Measurements from ENCODE around the gene GABRB3.

The GABRB3 gene

DNA sequence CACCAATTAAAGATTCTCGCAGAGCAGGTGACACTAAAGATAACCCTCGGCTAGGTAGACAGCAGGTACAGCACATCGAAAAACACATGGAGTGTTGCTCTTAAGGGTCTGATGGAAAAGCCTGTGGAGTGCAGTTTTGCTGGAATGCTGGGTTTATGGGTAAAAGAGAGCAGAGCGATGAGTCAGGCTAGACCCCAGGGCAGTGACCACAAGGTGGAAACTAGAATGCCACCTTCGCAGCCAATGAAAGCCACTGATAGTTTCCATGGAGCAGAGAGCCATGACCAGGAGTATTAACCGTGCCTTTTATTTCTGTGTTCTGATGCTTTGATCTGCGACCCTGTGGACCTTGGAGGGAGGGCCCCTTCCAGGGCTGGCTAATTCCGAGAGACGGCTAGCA lies 149.8 kb downstream of the GABRB3 start:
- DNase-seq = no peak

- no peak for DNase-seq
Measured at GRCh38 chr15:26621816-26622215, 151.1 kb downstream of the GABRB3 start.

GRCh38 chr15:26620528-26621458 lies 152.1 kb downstream of the GABRB3 start:
- no peak for DNase-seq

DNA sequence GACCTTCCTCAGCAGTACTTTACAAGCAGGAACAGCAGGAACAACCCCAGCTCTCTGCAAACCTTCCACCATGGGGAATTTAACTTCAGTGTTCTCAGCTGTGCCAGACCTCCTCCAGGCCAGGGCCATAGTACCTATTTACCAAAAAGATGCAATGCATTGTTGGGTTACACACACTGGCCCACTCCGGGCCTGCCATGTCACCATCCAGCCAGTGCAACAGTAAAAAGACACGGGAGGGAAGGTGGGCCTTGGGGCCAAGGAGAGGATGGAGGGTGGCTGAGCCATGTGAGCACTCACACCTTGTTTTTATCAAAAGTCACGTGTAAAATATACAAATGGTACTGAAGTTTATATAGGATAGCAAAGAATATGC lies 157.0 kb downstream of the GABRB3 start:
- DNase-seq = no peak

DNA sequence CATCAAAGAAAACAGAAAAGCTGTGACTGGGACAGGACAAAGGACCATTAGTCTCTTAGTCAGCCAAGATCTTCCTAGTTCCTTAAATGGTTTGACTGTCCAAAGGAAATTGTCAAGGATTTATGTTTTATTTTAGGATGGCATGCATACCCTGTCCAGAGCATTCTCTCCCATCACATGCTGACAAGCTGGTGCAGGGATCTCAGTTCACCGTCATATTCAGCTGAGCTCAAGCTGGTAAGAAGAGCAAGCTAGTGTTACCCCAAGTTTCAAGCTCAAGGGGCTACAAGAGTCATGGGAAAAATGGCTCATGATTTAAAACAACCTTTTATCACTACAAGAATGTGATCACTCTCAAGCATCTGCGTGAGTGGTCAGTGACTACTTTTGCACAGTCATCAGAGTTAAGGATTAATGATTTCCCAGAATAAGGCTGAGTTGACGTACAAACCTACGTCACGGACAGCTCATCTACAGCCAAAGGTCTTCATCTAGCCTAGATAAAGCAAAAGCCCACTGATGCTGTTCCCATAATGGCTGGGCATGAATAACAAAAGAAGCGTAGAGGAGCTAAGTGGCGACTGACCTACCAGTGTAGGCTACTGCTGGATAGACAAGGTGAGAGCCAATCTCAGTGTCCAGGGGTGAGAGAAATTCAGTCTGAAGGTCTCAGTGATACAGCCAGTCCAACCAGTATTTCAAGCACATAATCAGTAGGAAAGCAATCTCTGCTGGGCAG lies 157.5 kb downstream of the GABRB3 start:
- DNase-seq = no peak

- DNase-seq = no peak
Measured at GRCh38 chr15:26614734-26615133, 158.1 kb downstream of the GABRB3 start.

DNA sequence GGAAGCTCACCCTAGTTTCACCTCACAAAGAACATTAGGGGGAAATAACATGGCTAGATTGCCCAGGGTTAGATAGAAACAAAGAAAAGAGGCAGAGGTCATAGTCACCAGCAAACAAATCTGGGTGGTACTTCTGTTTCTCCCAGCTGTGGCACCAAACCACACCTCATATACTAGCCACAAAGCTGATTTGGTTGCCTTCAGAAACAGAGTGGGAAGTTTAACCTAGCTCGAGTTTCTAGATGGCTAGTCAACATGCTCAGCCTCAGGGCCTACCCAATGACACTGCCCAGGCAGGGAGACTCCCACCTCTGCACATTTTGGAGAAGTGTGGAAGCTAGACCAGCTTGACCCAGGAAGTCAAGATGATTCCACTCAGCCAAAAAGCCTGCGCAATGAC lies 174.2 kb downstream of the GABRB3 start:
- no peak for DNase-seq

DNA sequence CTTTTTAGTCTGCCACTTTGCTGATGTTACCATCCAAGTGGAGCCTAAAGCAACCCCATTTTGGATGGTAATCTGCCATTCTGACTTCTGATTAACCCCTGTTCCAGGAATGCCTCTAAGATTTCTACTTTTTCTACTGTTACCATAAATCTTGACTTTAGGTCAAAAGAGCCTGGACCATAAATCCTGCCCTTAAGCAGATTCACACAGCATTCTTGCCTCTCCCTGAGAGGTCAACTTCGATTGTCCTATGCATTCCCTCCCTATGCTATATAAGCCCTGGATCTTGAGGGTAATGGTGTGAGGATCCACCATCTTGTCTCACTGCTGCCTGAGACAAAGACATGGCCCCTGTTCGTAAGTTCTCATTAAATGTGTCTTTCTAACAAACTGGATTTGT lies 177.3 kb downstream of the GABRB3 start:
- no peak for DNase-seq

DNA sequence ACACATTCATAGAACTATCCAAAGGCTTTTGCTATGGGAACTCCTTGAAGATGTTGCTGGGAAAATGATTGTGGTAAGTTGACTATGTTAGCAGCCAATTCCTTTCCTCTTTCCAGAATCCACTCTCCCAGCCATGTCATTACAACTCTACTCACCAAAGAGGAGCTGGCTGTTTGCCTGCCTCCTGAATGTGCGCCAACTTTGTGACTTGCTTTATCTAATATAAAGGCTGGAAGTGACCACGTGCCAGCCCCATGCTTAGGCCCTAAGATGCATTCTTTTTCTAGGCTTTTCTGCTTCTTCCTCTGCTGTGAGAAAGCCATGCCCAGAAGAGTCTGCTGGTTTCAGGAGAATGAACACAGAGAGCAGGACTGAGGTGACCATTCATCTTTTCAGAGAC lies 182.2 kb downstream of the GABRB3 start:
- no peak for DNase-seq

DNA sequence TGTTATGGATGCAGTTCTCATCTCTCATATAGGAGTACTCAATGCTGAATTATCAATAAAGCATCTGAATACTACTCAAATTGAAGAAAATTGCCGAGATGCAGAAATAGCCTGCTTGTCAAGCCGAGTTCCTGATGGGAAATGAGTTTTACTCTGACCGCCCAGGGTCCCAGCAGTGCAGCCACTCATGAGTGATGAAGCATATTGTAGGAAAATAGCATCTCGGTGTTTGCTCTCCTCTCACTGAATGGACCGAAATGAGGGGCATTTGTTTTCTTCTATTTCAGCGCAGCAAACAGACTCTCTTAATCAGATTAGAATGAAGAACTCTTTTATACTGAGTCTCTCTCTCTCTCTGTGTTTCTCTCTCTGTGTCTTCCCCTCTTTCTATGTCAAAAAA lies 190.0 kb downstream of the GABRB3 start:
- no peak for DNase-seq

- DNase-seq = no peak
Measured at GRCh38 chr15:26580943-26581342, 191.9 kb downstream of the GABRB3 start.

- DNase-seq = no peak
Measured at GRCh38 chr15:26572602-26573350, 200.1 kb downstream of the GABRB3 start.

GRCh38 chr15:26571346-26571745 lies 201.5 kb downstream of the GABRB3 start:
- no peak for DNase-seq

GRCh38 chr15:26565542-26565941 lies 207.3 kb downstream of the GABRB3 start:
- no peak for DNase-seq

DNA sequence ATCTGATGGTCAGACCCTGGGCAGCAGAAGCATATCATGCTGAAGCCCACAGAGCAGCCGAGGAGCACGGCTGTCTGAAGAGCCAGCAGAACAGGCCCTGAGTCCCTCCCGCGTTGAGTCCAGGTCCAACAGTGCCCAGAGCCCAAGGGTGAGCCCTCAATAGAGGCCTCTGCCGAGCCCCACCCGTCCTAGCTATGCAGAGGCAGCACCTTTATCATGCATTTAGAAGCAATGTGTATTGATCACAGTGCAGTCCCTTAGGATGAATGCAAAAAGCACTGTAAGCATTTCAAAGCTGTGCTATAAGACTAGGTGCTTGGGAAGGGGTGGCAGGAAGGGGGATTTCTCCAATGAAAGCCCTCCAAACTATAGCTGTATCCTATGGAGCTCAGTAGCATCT lies 208.5 kb downstream of the GABRB3 start:
- no peak for DNase-seq

DNA sequence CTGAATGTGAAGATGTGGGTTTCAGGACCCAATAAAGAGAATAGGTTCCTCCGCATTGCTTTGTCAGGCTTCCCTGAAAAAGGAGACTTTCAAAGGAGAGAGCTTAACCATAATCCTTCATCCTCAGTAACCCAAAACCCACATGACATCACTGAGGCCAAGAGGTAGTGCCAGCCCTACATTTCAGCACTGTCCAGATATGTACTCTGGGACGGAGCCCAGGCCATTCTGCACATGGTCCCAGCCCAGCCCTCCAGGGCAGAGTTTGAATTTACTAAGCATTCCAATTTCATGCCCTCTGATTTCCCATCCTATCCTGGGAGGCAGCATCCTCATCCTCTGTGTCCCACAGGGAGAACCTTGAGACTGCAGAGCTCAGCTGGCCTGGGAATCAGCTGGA lies 210.5 kb downstream of the GABRB3 start:
- no peak for DNase-seq

DNA sequence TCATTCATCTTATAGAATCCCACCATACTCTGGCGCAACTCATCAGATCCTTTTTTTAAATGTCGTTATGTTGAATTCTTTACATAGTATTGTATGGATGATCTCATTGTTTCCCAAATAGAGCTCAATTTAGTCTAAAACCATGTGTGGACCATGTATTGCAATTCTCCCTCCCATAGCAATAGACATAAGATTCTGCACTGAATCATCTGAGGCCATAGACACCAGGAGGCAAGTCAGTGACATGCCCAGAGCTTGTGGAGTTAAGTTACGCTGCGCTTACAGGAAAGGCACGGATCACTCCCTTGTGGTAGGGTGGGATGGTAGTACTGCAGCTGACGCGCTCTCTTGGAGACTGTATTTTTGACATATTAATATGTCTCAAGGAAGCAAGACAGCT lies 211.0 kb downstream of the GABRB3 start:
- no peak for DNase-seq

DNA sequence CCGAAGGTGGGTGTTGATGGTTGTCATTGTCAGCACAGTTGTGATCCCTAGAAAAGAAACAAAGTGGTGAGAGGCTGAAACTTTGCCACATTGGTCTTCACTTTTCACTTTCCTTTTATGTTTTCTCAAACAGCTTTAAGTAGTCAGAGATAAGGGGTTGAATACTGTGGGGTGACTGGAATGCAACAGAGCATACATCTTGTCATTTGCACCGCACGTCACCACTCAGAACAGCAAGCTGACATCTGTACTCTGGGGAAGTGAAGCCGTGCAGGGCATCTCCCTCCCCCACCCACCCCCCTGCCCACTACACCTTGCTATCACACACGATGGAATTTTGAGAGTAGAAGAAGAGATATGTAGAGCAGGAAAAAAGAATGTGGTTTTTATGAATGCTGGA lies 211.7 kb downstream of the GABRB3 start:
- DNase-seq = no peak

GRCh38 chr15:26555898-26556297 lies 217.0 kb downstream of the GABRB3 start:
- no peak for DNase-seq

DNA sequence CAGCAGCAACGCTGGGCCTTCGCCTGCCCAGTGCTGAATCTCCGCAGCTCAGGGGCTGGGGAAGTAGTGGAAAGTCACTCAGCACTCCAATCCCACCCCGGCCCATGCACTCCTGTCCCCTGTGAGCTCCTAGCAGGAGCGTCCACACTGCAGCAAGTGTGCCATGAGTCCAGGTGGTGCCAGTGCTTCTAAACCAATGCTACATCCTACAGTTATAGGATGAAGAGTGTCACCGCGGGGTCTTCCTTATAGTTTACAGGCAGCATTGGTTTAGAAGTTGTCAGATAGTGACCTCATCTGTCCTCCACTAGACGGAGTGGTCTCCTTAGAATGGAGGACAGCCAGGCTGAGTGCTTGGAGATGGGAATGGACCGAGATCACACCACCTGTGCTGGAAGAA lies 221.4 kb downstream of the GABRB3 start:
- no peak for DNase-seq

DNA sequence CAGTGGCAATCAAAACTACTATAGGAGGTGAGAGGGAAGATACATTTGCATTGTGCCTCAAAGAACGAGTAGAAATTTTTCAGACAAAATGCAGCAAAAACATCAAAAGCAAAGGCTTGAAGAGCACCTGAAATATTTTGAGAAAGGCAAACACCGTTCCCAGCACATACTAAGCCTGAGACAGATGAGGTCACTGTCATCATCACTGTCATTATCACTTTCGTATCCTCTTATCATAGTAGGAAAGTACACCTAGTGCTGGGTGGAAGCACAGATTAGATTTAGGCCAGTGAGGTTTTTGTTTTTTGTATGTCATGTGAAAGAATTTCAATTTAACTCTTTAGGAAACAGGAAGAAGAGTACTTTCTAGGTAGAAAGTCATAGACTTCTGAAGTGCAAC lies 222.0 kb downstream of the GABRB3 start:
- DNase-seq = no peak

- no peak for DNase-seq
Measured at GRCh38 chr15:26537663-26538062, 235.2 kb downstream of the GABRB3 start.

DNA sequence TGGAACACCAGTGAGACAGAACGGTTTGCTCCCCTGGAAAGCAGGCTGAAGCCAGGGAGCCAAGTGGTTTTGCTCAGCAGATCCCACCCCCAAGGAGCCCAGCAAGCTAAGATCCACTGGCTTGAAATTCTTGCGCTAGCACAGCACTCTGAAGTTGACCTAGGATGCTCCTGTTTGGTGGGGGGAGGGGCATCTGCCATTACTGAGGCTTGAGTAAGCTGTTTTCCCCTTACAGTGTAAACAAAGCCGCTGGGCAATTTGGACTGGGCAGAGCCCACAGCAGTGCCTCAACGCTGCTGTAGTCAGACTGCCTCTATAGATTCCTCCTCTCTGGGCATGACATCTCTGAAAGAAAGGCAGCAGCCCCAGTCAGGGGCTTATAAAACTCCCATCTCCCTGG lies 241.4 kb downstream of the GABRB3 start:
- DNase-seq = no peak

DNA sequence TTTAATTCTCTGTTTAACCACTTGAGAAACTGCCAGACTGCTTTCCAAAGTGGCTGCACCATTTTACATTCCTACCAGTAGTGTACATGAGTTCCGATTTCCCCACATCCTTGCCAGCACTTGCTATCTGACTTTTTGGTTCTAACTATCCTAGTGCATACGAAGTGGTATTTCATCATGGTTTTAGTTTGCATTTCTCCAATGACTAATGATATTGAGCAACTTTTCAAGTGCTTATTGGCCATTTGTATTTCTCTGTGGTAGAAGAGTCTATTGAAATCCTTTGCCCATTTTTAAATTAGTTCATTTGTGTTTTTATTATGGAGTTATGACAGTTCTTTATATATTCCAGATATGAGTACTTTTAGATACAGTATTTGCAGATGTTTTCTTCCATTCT lies 247.8 kb downstream of the GABRB3 start:
- no peak for DNase-seq

Measured in stimulated activated CD4-positive, alpha-beta T cell treated with anti-CD3 and anti-CD28 coated beads, Interleukin-2, amount 100 ng/mL, for 24 hours (primary cell).